HepG2 (cell line): ENCODE measurements around the gene SPTBN4. TPM values are rescaled to one million over a fixed set of nuclear protein-coding genes. Genes with fewer than 3 reads are reported as not detected.

Experiments
- ATAC-seq: fragments of 200-7000 bp; cut with Tn5 transposase; 3 replicates; pipeline ENCODE4 v1.9.1; 2020; ENCODE audit warnings: mild to moderate bottlenecking, moderate library complexity
- BruUV-seq: library from RNA; stranded (reverse); fragments of 400-500 nt; replicated peaks from 2 replicates; lab custom pipeline; 2021; lab: Mats Ljungman, UMichigan
- CTCF ChIA-PET: fragments of 300-600 bp; formaldehyde crosslinking; extraction: SDS; loops from one replicate; lab custom pipeline; 2021; ENCODE audit warnings: low total read pairs, inconsistent platforms, low intra/inter-chr PET ratio; lab: Yijun Ruan, JAX
- POLR2A ChIA-PET: fragments of 350-600 bp; sonication (Branson Sonifier 250); formaldehyde crosslinking; loops from one replicate; lab custom pipeline; 2020; ENCODE audit warnings: antibody characterized with exemption, inconsistent platforms; lab: Yijun Ruan, JAX
- DNase-seq: peaks from one replicate; pipeline ENCODE4 v3.0.0-alpha.2; 2015; ENCODE audit warnings: low spot score
- FAIRE-seq: peaks from 3 replicates; lab custom pipeline; 2011; peaks lifted over from hg19 to GRCh38; lab: Jason Lieb, UNC
- H2AFZ ChIP-seq: one replicate; pipeline ENCODE4 v1.6.1; 2011; ENCODE audit warnings: low read length, inconsistent platforms
- H3K27ac ChIP-seq: fragments of 300-600 bp; 3 replicates; pipeline ENCODE4 v1.8.0; 2011; ENCODE audit warnings: mixed run types, mild to moderate bottlenecking, mixed read lengths, low read length, inconsistent platforms; ENCODE audit not compliant: insufficient read depth; ENCODE audit errors: extremely low read length
- H3K27me3 ChIP-seq, 2 experiments: fragments of 200-600 bp in 1 of 2; 2 replicates in 1 of 2; 3 replicates in 1 of 2; pipeline versions ENCODE4 v1.6.0 to v1.8.0; 2011; ENCODE audit warnings: low read length in 2 of 2, mild to moderate bottlenecking in 2 of 2, moderate library complexity in 2 of 2, inconsistent platforms in 1 of 2; ENCODE audit not compliant: insufficient read depth in 2 of 2, control insufficient read depth in 1 of 2
- H3K36me3 ChIP-seq, 2 experiments: fragments of 200-600 bp in 1 of 2; replicated peaks in 1 of 2; 2 replicates in 1 of 2; 3 replicates in 1 of 2; pipeline versions ENCODE4 v1.5.1 to v1.8.0; 2011; ENCODE audit warnings: low read length in 2 of 2, inconsistent platforms in 1 of 2; ENCODE audit not compliant: insufficient read depth in 2 of 2, control insufficient read depth in 1 of 2
- H3K4me1 ChIP-seq: 2 replicates; pipeline ENCODE4 v1.5.1; 2012; ENCODE audit warnings: low read length, inconsistent platforms; ENCODE audit not compliant: insufficient read depth
- H3K4me2 ChIP-seq: 2 replicates; pipeline ENCODE4 v1.6.0; 2011; ENCODE audit warnings: low read depth, low read length, inconsistent platforms
- H3K4me3 ChIP-seq, 3 experiments: fragments of 200-600 bp in 1 of 3; sonication (generic), shearing (Covaris generic) in 1 of 3; replicated peaks in 1 of 3; 2 replicates each; pipeline ENCODE4 v1.5.1; 2011 to 2016; ENCODE audit warnings: low read length in 3 of 3, inconsistent platforms in 2 of 3, low read depth in 2 of 3, mild to moderate bottlenecking in 2 of 3, control low read depth in 1 of 3, mixed read lengths in 1 of 3; ENCODE audit not compliant: insufficient read depth in 1 of 3
- H3K79me2 ChIP-seq: one replicate; pipeline ENCODE4 v1.6.1; 2011; ENCODE audit warnings: low read length, inconsistent platforms; ENCODE audit not compliant: insufficient read depth
- H3K9ac ChIP-seq: 2 replicates; pipeline ENCODE4 v1.6.0; 2011; ENCODE audit warnings: mild to moderate bottlenecking, low read depth, low read length, inconsistent platforms; ENCODE audit not compliant: insufficient read depth
- H3K9me3 ChIP-seq: 2 replicates; pipeline ENCODE4 v1.5.1; 2012; ENCODE audit warnings: mild to moderate bottlenecking, low read length
- H4K20me1 ChIP-seq: 2 replicates; pipeline ENCODE4 v1.6.0; 2011; ENCODE audit warnings: inconsistent platforms, mild to moderate bottlenecking, low read length, moderate library complexity; ENCODE audit not compliant: insufficient read depth
- HNRNPUL1 ChIP-seq: fragments of 200-400 bp; formaldehyde crosslinking; IDR thresholded peaks from 2 replicates; pipeline ENCODE4 v1.6.1; 2017; ENCODE audit warnings: low read depth, mild to moderate bottlenecking, low read length, moderate library complexity
- NFIC ChIP-seq: IDR thresholded peaks from 2 replicates; pipeline ENCODE4 v1.6.1; 2012; ENCODE audit warnings: mild to moderate bottlenecking, low read length, inconsistent platforms
- NR2C2 ChIP-seq: sonication (generic); formaldehyde crosslinking; IDR thresholded peaks from 2 replicates; pipeline ENCODE4 v1.4.0; 2020; ENCODE audit warnings: missing genetic modification reagents, mild to moderate bottlenecking, moderate library complexity, borderline replicate concordance
- NR2F2 ChIP-seq: IDR thresholded peaks from 2 replicates; pipeline ENCODE4 v1.6.1; 2012; ENCODE audit warnings: low read depth, inconsistent platforms, borderline replicate concordance
- RXRA ChIP-seq: sonication (generic); formaldehyde crosslinking; IDR thresholded peaks from 2 replicates; pipeline ENCODE4 v1.5.1; 2020; ENCODE audit warnings: missing genetic modification reagents
- SRSF1 ChIP-seq: fragments of 200-400 bp; formaldehyde crosslinking; optimal IDR thresholded peaks from 2 replicates; pipeline ENCODE3; 2017; ENCODE audit warnings: mild to moderate bottlenecking, low read depth, low read length, moderate library complexity
- TSC22D2 ChIP-seq: sonication (generic); formaldehyde crosslinking; IDR thresholded peaks from 2 replicates; pipeline ENCODE4 v1.5.1; 2020; ENCODE audit warnings: missing genetic modification reagents, mild to moderate bottlenecking, borderline replicate concordance
- ZNF101 ChIP-seq: sonication (generic); formaldehyde crosslinking; IDR thresholded peaks from 2 replicates; pipeline ENCODE4 v1.4.0; 2020; ENCODE audit warnings: mild to moderate bottlenecking, low read depth, missing genetic modification reagents, borderline replicate concordance
- ZNF577 ChIP-seq: sonication (generic); formaldehyde crosslinking; IDR thresholded peaks from 2 replicates; pipeline ENCODE4 v1.4.0; 2020; ENCODE audit warnings: mild to moderate bottlenecking, low read depth, missing genetic modification reagents, borderline replicate concordance
- ZNF7 ChIP-seq: IDR thresholded peaks from 2 replicates; pipeline ENCODE4 v1.6.1; 2016; ENCODE audit warnings: missing biosample characterization, missing genetic modification reagents
- WGBS: methylation state at CpG from one replicate; pipeline ENCODE4 v1.1.6; 2017; ENCODE audit warnings: low lambda C conversion rate; 5-methylcytosine and 5-hydroxymethylcytosine counted together
- in situ Hi-C: cut with HindIII; loops from 2 replicates; pipeline ENCODE4 v1.10.0; 2017; ENCODE audit warnings: low pct_unique_long_range_greater_than_20kb; ENCODE audit not compliant: extremely low pct_ligation_motif_present
- intact Hi-C: fragments of 100-400 bp; cut with micrococcal nuclease; formaldehyde crosslinking; loops from one replicate; pipeline ENCODE4 v1.10.0; 2022; ENCODE audit not compliant: unreplicated experiment
- polyA plus RNA-seq, 8 experiments: library from polyadenylated mRNA; depleted of rRNA in 3 of 8; stranded (reverse) in 7 of 8; unstranded in 1 of 8; fragments of >200 nt; fragmentation: Illumina TruSeq in 4 of 8; extraction: Trizol in 4 of 8; gene quantifications; 2 replicates each; pipeline versions ENCODE4 v1.2.1 to v1.2.3, GENCODE V29; 2011 to 2016; ENCODE audit warnings: low read depth in 4 of 8, missing spikeins in 1 of 8, mixed read lengths in 1 of 8; ENCODE audit not compliant: insufficient read depth in 1 of 8
- total RNA-seq, 5 experiments: library from RNA; depleted of rRNA; stranded (reverse); fragments of >200 nt; fragmentation: Illumina TruSeq; extraction: Trizol; gene quantifications; 2 replicates each; pipeline ENCODE4 v1.2.3, GENCODE V29; 2016; ENCODE audit warnings: low read depth in 1 of 5
- TF ChIP-seq, protein P1 (sequence below): sonication (generic); formaldehyde crosslinking; IDR thresholded peaks from 2 replicates; pipeline ENCODE4 v1.5.0; 2020; ENCODE audit warnings: mild to moderate bottlenecking, missing genetic modification reagents
- TF ChIP-seq, protein P2 (sequence below): sonication (generic); formaldehyde crosslinking; IDR thresholded peaks from 2 replicates; pipeline ENCODE4 v1.4.0; 2020; ENCODE audit warnings: mild to moderate bottlenecking, missing genetic modification reagents

The SPTBN4 gene
- total and polyA plus RNA-seq, 2 of the 13 experiments (the other 11 are each of a cell fraction or from before 2014, with no cell fraction given) = 0.11 TPM

DNA sequence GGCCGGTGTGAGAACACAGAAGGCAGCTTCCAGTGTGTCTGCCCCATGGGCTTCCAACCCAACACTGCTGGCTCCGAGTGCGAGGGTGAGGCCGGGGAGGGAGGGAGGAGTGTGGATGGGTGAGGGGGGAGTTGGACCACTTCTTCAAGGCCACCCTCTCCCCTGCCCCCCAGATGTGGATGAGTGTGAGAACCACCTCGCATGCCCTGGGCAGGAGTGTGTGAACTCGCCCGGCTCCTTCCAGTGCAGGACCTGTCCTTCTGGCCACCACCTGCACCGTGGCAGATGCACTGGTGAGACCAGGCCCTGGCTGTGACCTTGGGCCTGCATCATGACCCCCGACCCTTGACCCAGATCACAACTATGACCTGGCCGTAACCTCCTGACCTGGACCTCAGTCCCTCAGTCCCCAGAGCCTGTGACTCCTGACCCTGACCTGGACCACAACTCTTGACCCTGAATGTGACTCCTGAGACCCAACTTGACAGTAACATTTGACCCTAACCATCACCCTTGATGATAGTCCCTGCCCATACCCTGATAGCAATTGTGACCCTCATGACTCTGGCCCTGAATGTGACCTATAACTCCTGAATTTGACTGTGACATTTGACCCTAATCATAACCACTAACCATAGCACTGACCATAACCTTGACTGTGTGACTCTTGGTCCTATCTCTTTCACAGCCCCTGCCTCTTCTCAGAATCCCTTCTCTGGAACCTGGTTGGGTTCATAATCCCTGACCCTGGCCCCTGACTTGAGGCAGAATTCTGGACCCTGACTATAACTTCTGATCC, 145.3 kb downstream of the SPTBN4 start:
- BruUV-seq = no TSS peak
- intact Hi-C loops = no loop called here

More for the DNA sequence above, 145.3 kb downstream of the SPTBN4 start:
- ChIA-PET CTCF (interaction anchor here (2.2 kb wide), 1 partner anchor 22 kb away, joined by 7 read pairs; no protein-coding TSS in a partner anchor), POLR2A (no interaction called here)
- no peak overlapping the region for H3K9ac ChIP-seq
- H3K27me3 ChIP-seq = peaks cover 2 to 71% of the 10 kb centered on the region in 2 experiments
- H3K79me2 ChIP-seq = no peaks in the 10 kb centered on the region
- FAIRE-seq (no peak), ATAC-seq (no peak), DNase-seq (no peak)
- no peaks in the 10 kb centered on the region for H3K36me3 ChIP-seq
- no peak overlapping the region for H3K4me2 ChIP-seq
- no peak overlapping the region for H3K4me3 ChIP-seq
- peaks cover 48% of the 10 kb centered on the region for H3K4me1 ChIP-seq
- H4K20me1 ChIP-seq = no peaks in the 10 kb centered on the region
- H3K9me3 ChIP-seq = no peaks in the 10 kb centered on the region
- in situ Hi-C loops = no loop called here
- WGBS = 33% methylated on average over 3 of the region's 10 CpGs
- H2AFZ ChIP-seq = no peak overlapping the region
- no peak overlapping the region for H3K27ac ChIP-seq
- TF ChIP-seq, protein P1, sequence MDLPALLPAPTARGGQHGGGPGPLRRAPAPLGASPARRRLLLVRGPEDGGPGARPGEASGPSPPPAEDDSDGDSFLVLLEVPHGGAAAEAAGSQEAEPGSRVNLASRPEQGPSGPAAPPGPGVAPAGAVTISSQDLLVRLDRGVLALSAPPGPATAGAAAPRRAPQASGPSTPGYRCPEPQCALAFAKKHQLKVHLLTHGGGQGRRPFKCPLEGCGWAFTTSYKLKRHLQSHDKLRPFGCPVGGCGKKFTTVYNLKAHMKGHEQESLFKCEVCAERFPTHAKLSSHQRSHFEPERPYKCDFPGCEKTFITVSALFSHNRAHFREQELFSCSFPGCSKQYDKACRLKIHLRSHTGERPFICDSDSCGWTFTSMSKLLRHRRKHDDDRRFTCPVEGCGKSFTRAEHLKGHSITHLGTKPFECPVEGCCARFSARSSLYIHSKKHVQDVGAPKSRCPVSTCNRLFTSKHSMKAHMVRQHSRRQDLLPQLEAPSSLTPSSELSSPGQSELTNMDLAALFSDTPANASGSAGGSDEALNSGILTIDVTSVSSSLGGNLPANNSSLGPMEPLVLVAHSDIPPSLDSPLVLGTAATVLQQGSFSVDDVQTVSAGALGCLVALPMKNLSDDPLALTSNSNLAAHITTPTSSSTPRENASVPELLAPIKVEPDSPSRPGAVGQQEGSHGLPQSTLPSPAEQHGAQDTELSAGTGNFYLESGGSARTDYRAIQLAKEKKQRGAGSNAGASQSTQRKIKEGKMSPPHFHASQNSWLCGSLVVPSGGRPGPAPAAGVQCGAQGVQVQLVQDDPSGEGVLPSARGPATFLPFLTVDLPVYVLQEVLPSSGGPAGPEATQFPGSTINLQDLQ (CRISPR knock-in tag) = no peak
- TF ChIP-seq HNRNPUL1 (no peak), SRSF1 (no peak), TSC22D2 (CRISPR knock-in tag) (no peak), NFIC (no peak), ZNF577 (no peak), RXRA (0 out of 2 replicates have a peak, but pooled peaks have one; percentile 32), ZNF101 (no peak), NR2C2 (peak; percentile 68), ZNF7 (CRISPR knock-in tag) (0 out of 2 replicates have a peak, but pooled peaks have one; percentile 34), NR2F2 (peak; percentile 43; the same call in 1 of the 2 replicates)
- TF ChIP-seq, protein P2, sequence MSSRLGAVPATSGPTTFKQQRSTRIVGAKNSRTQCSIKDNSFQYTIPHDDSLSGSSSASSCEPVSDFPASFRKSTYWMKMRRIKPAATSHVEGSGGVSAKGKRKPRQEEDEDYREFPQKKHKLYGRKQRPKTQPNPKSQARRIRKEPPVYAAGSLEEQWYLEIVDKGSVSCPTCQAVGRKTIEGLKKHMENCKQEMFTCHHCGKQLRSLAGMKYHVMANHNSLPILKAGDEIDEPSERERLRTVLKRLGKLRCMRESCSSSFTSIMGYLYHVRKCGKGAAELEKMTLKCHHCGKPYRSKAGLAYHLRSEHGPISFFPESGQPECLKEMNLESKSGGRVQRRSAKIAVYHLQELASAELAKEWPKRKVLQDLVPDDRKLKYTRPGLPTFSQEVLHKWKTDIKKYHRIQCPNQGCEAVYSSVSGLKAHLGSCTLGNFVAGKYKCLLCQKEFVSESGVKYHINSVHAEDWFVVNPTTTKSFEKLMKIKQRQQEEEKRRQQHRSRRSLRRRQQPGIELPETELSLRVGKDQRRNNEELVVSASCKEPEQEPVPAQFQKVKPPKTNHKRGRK (CRISPR knock-in tag) = no peak
